Hematopoietic multipotent progenitor cell treated with erythropoietin and hydrocortisone succinate and interleukin-3 and kit ligand, for 6 days (in vitro differentiated cells): Measurements from ENCODE around the gene DERL2.
"Not testable (repeated sequence)": the region's sequence is repeated elsewhere in the genome, so short reads cannot be mapped to it uniquely, and the experiment has no call there.

Experiments used
- DNase-seq: peaks from one replicate; pipeline ENCODE4 v3.0.0-alpha.2; 2015

DERL2 gene

GRCh38 chr17:5435781-5436315, 50.1 kb downstream of the DERL2 start:
- peak; percentile 33 for DNase-seq

- no peak for DNase-seq
Measured at GRCh38 chr17:5434984-5435383, 51.0 kb downstream of the DERL2 start.

DNA sequence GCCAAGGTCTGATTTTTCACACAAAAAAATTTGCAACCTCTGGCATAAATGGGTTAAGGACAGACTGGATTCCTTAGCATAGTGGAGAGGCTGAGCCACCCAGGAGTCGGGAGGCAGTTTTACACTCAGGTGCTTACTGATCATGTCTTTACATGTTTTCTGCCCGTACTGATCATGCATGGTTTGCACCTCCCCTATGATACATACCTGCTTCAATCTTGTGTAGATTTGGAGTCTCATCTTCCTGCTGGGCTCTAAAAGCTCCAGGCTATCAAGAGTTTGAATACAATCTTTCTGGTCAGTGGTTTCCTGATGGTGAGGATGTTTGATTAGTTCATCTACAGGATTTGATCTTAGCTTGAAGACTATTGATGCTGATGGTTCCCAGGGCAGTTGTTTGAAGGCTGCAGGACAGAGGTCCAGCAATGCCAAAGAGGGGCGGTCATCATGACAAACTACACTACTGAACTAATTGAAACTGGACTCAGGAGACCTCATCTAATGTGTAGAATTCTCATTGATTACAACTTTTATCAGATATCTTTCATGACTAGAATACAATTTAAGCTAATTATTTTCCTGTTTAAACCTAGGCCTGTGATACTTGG, 53.9 kb downstream of the DERL2 start:
- DNase-seq, result no peak

DNA sequence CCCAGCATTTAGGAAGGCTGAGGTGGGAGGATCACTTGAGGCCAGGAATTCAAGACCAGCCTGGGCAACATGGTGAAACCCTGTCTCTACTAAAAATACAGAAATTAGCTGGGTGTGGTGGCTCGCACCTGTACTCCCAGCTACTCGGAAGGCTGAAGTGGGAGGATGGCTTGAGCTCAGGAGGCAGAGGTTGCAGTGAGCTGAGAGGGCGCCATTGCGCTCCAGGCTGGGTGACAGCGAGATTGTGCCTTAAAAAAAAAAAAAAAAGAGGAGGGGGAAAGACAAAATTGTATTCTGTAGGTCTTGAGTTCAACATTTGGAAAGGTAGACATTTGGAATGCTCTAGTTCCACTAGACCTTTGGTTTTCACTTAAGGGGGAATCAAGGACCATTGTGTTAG, 54.7 kb downstream of the DERL2 start:
- not testable (repeated sequence) for DNase-seq

DNA sequence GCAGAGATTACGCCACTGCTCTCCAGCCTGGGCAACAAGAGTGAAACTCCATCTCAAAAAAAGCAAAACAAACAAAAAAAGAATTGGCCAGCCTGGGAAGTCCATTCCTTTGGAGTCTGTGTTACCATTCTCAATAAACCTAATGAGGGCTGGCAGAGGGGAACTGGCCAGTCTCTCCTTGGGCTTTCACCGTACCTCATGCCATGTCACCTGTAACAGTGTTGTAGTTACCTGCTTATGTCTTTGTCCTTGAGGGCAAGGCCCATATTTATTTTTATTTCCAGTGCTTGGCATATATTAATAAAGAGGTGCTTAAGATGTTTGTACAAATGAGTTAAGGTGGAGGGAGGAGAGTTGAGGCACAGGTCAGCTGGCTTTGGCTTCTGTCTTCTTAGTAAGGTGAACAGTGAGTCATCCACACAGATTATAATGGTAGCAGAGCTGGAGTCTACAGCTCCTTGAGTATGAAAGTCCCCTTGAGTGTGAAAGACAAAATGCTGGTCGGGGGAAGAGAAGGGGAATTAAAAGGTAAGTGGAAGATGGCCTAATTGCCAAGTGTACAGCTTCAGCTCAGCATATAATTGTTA, 55.5 kb downstream of the DERL2 start:
- DNase-seq, result no peak

DNA sequence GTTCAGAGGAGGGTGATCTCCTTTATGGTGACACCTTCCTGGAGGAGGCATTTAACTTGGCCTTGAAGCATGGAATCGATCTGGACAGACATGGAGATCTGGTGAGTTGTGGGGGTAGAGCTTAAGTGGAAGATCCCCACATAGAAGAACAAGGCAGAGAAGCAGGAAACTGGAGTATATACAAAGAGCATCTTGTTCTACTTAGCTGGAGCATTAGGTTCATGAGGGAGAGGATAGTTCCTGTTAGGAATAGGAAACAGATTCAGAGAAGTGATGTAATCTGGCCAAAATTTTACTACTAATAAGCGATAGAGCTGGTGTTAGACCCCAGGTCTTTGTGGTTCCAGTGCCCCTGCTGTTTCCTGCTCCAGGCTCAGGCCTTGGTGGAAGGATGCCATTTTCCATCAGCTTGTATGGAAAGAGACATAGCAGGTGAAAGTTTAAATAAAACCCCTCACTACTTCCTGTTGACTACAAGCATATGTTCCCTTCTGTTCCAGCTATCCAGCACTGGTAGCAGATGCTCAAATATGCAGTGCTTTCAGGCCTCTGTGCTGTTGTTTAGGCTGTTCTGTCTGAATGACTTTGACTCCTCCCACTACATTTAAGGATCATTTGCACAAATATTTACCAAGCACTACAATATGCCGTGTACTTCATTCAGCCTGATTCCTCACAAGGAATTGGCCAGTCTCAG, 56.6 kb downstream of the DERL2 start:
- DNase-seq, result no peak

DNA sequence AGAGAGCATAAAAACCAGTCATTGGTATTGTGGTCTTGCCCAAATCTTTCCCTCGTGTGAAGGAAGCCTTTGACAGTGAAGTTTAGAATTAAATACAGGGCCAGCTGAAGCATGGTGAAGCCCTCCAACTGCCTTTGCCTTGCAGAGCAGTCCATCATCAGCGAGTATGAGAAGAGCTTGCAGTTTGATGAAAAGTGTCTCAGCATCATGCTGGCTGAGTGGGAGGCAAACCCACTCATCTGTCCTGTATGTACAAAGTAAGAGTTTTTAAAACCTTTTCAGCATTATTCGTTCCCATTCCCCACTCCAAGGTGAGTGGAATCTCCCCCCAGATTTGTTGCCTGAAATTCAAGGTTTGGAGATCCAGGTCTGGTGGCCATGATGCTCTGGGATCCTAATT, 60.2 kb downstream of the DERL2 start:
- DNase-seq, result no peak

DNA sequence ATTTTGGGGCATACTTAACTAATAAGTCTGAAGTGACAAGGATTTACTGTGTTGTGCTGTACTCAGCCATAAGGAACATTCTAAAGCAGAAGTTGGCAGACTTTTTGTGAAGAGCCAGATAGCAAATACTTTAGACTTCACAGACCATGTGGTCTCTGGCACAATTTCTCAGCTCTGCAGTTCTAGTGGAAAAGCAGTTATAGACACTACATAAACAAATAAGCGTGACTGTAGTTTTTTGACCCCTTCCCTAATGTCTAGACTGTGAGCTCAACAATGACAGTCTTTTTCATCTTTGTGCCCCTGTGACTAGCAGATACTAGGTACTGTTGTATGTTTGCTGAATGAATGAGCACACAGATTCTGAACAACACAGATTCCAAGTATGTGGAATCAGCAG, 61.1 kb downstream of the DERL2 start:
- DNase-seq, result no peak

DNA sequence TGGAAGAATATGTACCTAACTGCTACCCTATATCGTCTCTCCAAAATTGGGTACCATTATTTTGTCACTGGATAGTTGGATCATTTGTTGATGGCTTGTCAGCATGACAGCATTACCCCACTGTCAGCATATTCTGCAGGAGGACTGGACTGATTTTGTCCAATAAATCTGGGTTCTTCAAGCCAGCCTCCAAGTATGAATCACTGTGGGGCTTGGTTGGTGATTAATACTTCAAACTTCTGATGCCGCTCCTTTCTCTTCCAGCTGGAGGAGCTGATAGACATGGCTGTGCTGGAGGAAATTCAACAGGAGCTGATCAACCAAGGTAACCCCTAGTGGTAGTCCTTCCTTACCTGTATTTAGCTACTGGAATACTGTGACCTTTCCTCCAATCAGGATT, 63.5 kb downstream of the DERL2 start:
- DNase-seq, result no peak
